C4-2B (cell line): ENCODE data around the gene QSOX1.

ENCODE experiments used
- CTCF ChIP-seq: fragments of 450-650 bp; conservative IDR thresholded peaks from 2 replicates; pipeline ENCODE4 v1.5.1; 2017; ENCODE audit warnings: mild to moderate bottlenecking
- ZFX ChIP-seq: fragments of 450-650 bp; IDR thresholded peaks from 2 replicates; pipeline ENCODE4 v1.6.1; 2017

- no peak for TF ChIP-seq CTCF
- TF ChIP-seq ZFX = no peak
These were observed 77.9 kb downstream of the QSOX1 start for GRCh38 chr1:180232521-180233043.
